ENCODE data around the gene MLST8.

Gene MLST8

GRCh38 chr16:2223942-2224486, 18.8 kb downstream of the MLST8 start:
- H2AFZ ChIP-seq (ENCODE audit: low read depth, low read length), result peak overlapping the region; percentile 70
- peaks cover 30% of the 10 kb centered on the region for H4K20me1 ChIP-seq (ENCODE audit: insufficient read depth, low read length)
- peaks cover 24% of the 10 kb centered on the region for H3K4me1 ChIP-seq (ENCODE audit: insufficient read depth, low read length)
- peak overlapping the region; percentile 88 for H3K9ac ChIP-seq (ENCODE audit: low read depth, low read length)
- H3K36me3 ChIP-seq (ENCODE audit: insufficient read depth, low read length), result peaks cover 24% of the 10 kb centered on the region
- H3K27ac ChIP-seq (ENCODE audit: low read length), result peak overlapping the region; percentile 58
- H3K27me3 ChIP-seq (ENCODE audit: insufficient read depth, low read length, poor library complexity), result no peaks in the 10 kb centered on the region
- TF ChIP-seq, protein P1, sequence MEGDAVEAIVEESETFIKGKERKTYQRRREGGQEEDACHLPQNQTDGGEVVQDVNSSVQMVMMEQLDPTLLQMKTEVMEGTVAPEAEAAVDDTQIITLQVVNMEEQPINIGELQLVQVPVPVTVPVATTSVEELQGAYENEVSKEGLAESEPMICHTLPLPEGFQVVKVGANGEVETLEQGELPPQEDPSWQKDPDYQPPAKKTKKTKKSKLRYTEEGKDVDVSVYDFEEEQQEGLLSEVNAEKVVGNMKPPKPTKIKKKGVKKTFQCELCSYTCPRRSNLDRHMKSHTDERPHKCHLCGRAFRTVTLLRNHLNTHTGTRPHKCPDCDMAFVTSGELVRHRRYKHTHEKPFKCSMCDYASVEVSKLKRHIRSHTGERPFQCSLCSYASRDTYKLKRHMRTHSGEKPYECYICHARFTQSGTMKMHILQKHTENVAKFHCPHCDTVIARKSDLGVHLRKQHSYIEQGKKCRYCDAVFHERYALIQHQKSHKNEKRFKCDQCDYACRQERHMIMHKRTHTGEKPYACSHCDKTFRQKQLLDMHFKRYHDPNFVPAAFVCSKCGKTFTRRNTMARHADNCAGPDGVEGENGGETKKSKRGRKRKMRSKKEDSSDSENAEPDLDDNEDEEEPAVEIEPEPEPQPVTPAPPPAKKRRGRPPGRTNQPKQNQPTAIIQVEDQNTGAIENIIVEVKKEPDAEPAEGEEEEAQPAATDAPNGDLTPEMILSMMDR (IDR thresholded peaks at IDR 0.05; ENCODE audit: borderline replicate concordance, extremely low read depth, low read length, poor library complexity, severe bottlenecking), result peak; percentile 42
- no peak for TF ChIP-seq EZH2 (IDR thresholded peaks at IDR 0.05; ENCODE audit: borderline replicate concordance, low read depth, low read length, severe bottlenecking)
- ATAC-seq (ENCODE audit: insufficient read depth, low read depth) (peak; percentile 29), DNase-seq (peak; percentile 52)
- peaks cover 54% of the 10 kb centered on the region for H3K79me2 ChIP-seq (ENCODE audit: insufficient read depth, low read length)
- peak overlapping the region; percentile 58 to 75; a peak in 3 of 4 replicates for H3K4me3 ChIP-seq (ENCODE audit: low read depth in 1 of 2, low read length in 2 of 2)
- H3K4me2 ChIP-seq (ENCODE audit: insufficient read depth, low read length), result peak overlapping the region; percentile 78
- no peaks in the 10 kb centered on the region for H3K9me3 ChIP-seq (ENCODE audit: insufficient read depth, low read length, severe bottlenecking)

GRCh38 chr16:2226245-2226793, 21.1 kb downstream of the MLST8 start:
- TF ChIP-seq, protein P1 (IDR thresholded peaks at IDR 0.05; ENCODE audit: borderline replicate concordance, extremely low read depth, low read length, poor library complexity, severe bottlenecking), result no peak
- TF ChIP-seq EZH2 (IDR thresholded peaks at IDR 0.05; ENCODE audit: borderline replicate concordance, low read depth, low read length, severe bottlenecking), result no peak
- Histone ChIP-seq H3K4me1 (ENCODE audit: insufficient read depth, low read length) (peaks cover 24% of the 10 kb centered on the region), H3K36me3 (ENCODE audit: insufficient read depth, low read length) (peaks cover 47% of the 10 kb centered on the region), H3K9me3 (ENCODE audit: insufficient read depth, low read length, severe bottlenecking) (no peaks in the 10 kb centered on the region), H3K27me3 (ENCODE audit: insufficient read depth, low read length, poor library complexity) (no peaks in the 10 kb centered on the region), H3K9ac (ENCODE audit: low read depth, low read length) (no peak overlapping the region), H3K4me3 (ENCODE audit: low read depth in 1 of 2, low read length in 2 of 2) (no peak overlapping the region), H3K79me2 (ENCODE audit: insufficient read depth, low read length) (peaks cover 62% of the 10 kb centered on the region), H4K20me1 (ENCODE audit: insufficient read depth, low read length) (peaks cover 50% of the 10 kb centered on the region), H3K4me2 (ENCODE audit: insufficient read depth, low read length) (no peak overlapping the region), H3K27ac (ENCODE audit: low read length) (no peak overlapping the region), H2AFZ (ENCODE audit: low read depth, low read length) (no peak overlapping the region)
- ATAC-seq (ENCODE audit: insufficient read depth, low read depth) (no peak), DNase-seq (no peak)

GRCh38 chr16:2226918-2227317, 21.7 kb downstream of the MLST8 start:
- Histone ChIP-seq H4K20me1 (ENCODE audit: insufficient read depth, low read length) (peaks cover 52% of the 10 kb centered on the region), H3K79me2 (ENCODE audit: insufficient read depth, low read length) (peaks cover 62% of the 10 kb centered on the region), H3K9me3 (ENCODE audit: insufficient read depth, low read length, severe bottlenecking) (no peaks in the 10 kb centered on the region), H2AFZ (ENCODE audit: low read depth, low read length) (no peak overlapping the region), H3K27me3 (ENCODE audit: insufficient read depth, low read length, poor library complexity) (no peaks in the 10 kb centered on the region), H3K4me2 (ENCODE audit: insufficient read depth, low read length) (no peak overlapping the region), H3K9ac (ENCODE audit: low read depth, low read length) (no peak overlapping the region), H3K4me1 (ENCODE audit: insufficient read depth, low read length) (peaks cover 24% of the 10 kb centered on the region), H3K4me3 (ENCODE audit: low read depth in 1 of 2, low read length in 2 of 2) (no peak overlapping the region), H3K36me3 (ENCODE audit: insufficient read depth, low read length) (peaks cover 53% of the 10 kb centered on the region), H3K27ac (ENCODE audit: low read length) (no peak overlapping the region)
- DNase-seq (no peak), ATAC-seq (ENCODE audit: insufficient read depth, low read depth) (no peak)
- TF ChIP-seq, protein P1 (IDR thresholded peaks at IDR 0.05; ENCODE audit: borderline replicate concordance, extremely low read depth, low read length, poor library complexity, severe bottlenecking), result no peak
- no peak for TF ChIP-seq EZH2 (IDR thresholded peaks at IDR 0.05; ENCODE audit: borderline replicate concordance, low read depth, low read length, severe bottlenecking)

Measured in DND-41 (cell line).